ENCODE results near the gene SNX8.

The SNX8 gene

GRCh38 chr7:2219606-2220005, 94.6 kb downstream of the SNX8 start:
- DNase-seq: no peak

GRCh38 chr7:2219136-2219535, 95.1 kb downstream of the SNX8 start:
- no peak for DNase-seq

- DNase-seq: no peak
Observed at GRCh38 chr7:2218444-2218785, 95.8 kb downstream of the SNX8 start.

GRCh38 chr7:2217716-2218443, 96.4 kb downstream of the SNX8 start:
- DNase-seq: no peak

GRCh38 chr7:2217206-2217605, 97.0 kb downstream of the SNX8 start:
- DNase-seq: no peak

GRCh38 chr7:2215851-2216250, 98.4 kb downstream of the SNX8 start:
- DNase-seq: no peak

GRCh38 chr7:2214636-2215035, 99.6 kb downstream of the SNX8 start:
- peak; percentile 65 for DNase-seq

- DNase-seq: no peak
Observed at GRCh38 chr7:2213551-2214215, 100.6 kb downstream of the SNX8 start.

GRCh38 chr7:2212906-2213305, 101.3 kb downstream of the SNX8 start:
- no peak for DNase-seq

GRCh38 chr7:2211926-2212325, 102.3 kb downstream of the SNX8 start:
- DNase-seq: no peak

GRCh38 chr7:2211259-2211880, 102.9 kb downstream of the SNX8 start:
- no peak for DNase-seq

GRCh38 chr7:2210551-2211258, 103.5 kb downstream of the SNX8 start:
- no peak for DNase-seq

GRCh38 chr7:2209961-2210323, 104.3 kb downstream of the SNX8 start:
- no peak for DNase-seq

- peak; percentile 71 for DNase-seq
Observed at GRCh38 chr7:2209146-2209960, 104.9 kb downstream of the SNX8 start.

GRCh38 chr7:2208712-2209111, 105.5 kb downstream of the SNX8 start:
- DNase-seq: no peak

- DNase-seq: peak; percentile 47
Observed at GRCh38 chr7:2205036-2205780, 109.0 kb downstream of the SNX8 start.

GRCh38 chr7:2204446-2204845, 109.8 kb downstream of the SNX8 start:
- DNase-seq: peak; percentile 46

GRCh38 chr7:2203766-2204300, 110.4 kb downstream of the SNX8 start:
- DNase-seq: peak; percentile 39

- peak; percentile 28 for DNase-seq
Observed at GRCh38 chr7:2202901-2203765, 111.1 kb downstream of the SNX8 start.

GRCh38 chr7:2202361-2202761, 111.9 kb downstream of the SNX8 start:
- DNase-seq: no peak

All from activated effector memory CD4-positive, alpha-beta T cell treated with anti-CD3 and anti-CD28 coated beads, Interleukin-2, amount 50 U/mL, for 16 hours (primary cell).